ENCODE results near the gene OPCML. TPM values are rescaled to one million over a fixed set of nuclear protein-coding genes. Genes with fewer than 3 reads are reported as not detected.

OPCML gene
- total RNA-seq, 1 donor from 2014 or later = under 0.01 TPM

GRCh38 chr11:133239575-133239974, 292.7 kb downstream of the OPCML start:
- Histone ChIP-seq H3K4me1 (ENCODE audit: control insufficient read depth in 3 of 3, insufficient read depth in 3 of 3, low read length in 3 of 3) (no peaks in the 10 kb centered on the region), H3K36me3 (ENCODE audit: control insufficient read depth in 3 of 3, insufficient read depth in 3 of 3, low read length in 3 of 3) (no peaks in the 10 kb centered on the region), H3K27ac (ENCODE audit: low read depth, low read length) (no peak overlapping the region)

GRCh38 chr11:133238495-133238894, 293.8 kb downstream of the OPCML start:
- Histone ChIP-seq H3K9ac (ENCODE audit: low read depth in 1 of 3, low read length in 3 of 3) (no peak overlapping the region), H3K4me1 (ENCODE audit: control insufficient read depth in 3 of 3, insufficient read depth in 3 of 3, low read length in 3 of 3) (no peaks in the 10 kb centered on the region), H3K36me3 (ENCODE audit: control insufficient read depth in 3 of 3, insufficient read depth in 3 of 3, low read length in 3 of 3) (no peaks in the 10 kb centered on the region), H3K27me3 (ENCODE audit: control insufficient read depth in 3 of 3, insufficient read depth in 3 of 3, low read length in 3 of 3) (peaks cover 0 to 19% (median 9%) of the 10 kb centered on the region in 3 donors), H3K4me3 (ENCODE audit: low read length in 3 of 3) (no peak overlapping the region), H3K9me3 (ENCODE audit: control insufficient read depth in 3 of 3, low read length in 3 of 3) (no peaks in the 10 kb centered on the region), H3K27ac (ENCODE audit: low read depth, low read length) (no peak overlapping the region)

More at GRCh38 chr11:133239575-133239974, 292.7 kb downstream of the OPCML start:
- peaks cover 0 to 15% (median 10%) of the 10 kb centered on the region in 3 donors for H3K27me3 ChIP-seq (ENCODE audit: control insufficient read depth in 3 of 3, insufficient read depth in 3 of 3, low read length in 3 of 3)
- no peaks in the 10 kb centered on the region for H3K9me3 ChIP-seq (ENCODE audit: control insufficient read depth in 3 of 3, low read length in 3 of 3)
- H3K9ac ChIP-seq (ENCODE audit: low read depth in 1 of 3, low read length in 3 of 3) = no peak overlapping the region
- no peak overlapping the region for H3K4me3 ChIP-seq (ENCODE audit: low read length in 3 of 3)

- Histone ChIP-seq H3K27ac (ENCODE audit: low read depth, low read length) (no peak overlapping the region), H3K27me3 (ENCODE audit: control insufficient read depth in 3 of 3, insufficient read depth in 3 of 3, low read length in 3 of 3) (peaks cover 0 to 15% (median 9%) of the 10 kb centered on the region in 3 donors), H3K36me3 (ENCODE audit: control insufficient read depth in 3 of 3, insufficient read depth in 3 of 3, low read length in 3 of 3) (no peaks in the 10 kb centered on the region), H3K4me1 (ENCODE audit: control insufficient read depth in 3 of 3, insufficient read depth in 3 of 3, low read length in 3 of 3) (no peaks in the 10 kb centered on the region), H3K9me3 (ENCODE audit: control insufficient read depth in 3 of 3, low read length in 3 of 3) (no peaks in the 10 kb centered on the region), H3K4me3 (ENCODE audit: low read length in 3 of 3) (no peak overlapping the region), H3K9ac (ENCODE audit: low read depth in 1 of 3, low read length in 3 of 3) (no peak overlapping the region)
Measured at GRCh38 chr11:133238027-133238426, 294.3 kb downstream of the OPCML start.

GRCh38 chr11:133235381-133235780, 296.9 kb downstream of the OPCML start:
- Histone ChIP-seq H3K4me1 (ENCODE audit: control insufficient read depth in 3 of 3, insufficient read depth in 3 of 3, low read length in 3 of 3) (no peaks in the 10 kb centered on the region), H3K27ac (ENCODE audit: low read depth, low read length) (no peak overlapping the region), H3K27me3 (ENCODE audit: control insufficient read depth in 3 of 3, insufficient read depth in 3 of 3, low read length in 3 of 3) (peaks cover 0 to 14% (median 9%) of the 10 kb centered on the region in 3 donors), H3K4me3 (ENCODE audit: low read length in 3 of 3) (no peak overlapping the region), H3K9me3 (ENCODE audit: control insufficient read depth in 3 of 3, low read length in 3 of 3) (no peaks in the 10 kb centered on the region), H3K9ac (ENCODE audit: low read depth in 1 of 3, low read length in 3 of 3) (no peak overlapping the region), H3K36me3 (ENCODE audit: control insufficient read depth in 3 of 3, insufficient read depth in 3 of 3, low read length in 3 of 3) (no peaks in the 10 kb centered on the region)

- peaks cover 0 to 14% (median 9%) of the 10 kb centered on the region in 3 donors for H3K27me3 ChIP-seq (ENCODE audit: control insufficient read depth in 3 of 3, insufficient read depth in 3 of 3, low read length in 3 of 3)
- no peak overlapping the region for H3K9ac ChIP-seq (ENCODE audit: low read depth in 1 of 3, low read length in 3 of 3)
- no peaks in the 10 kb centered on the region for H3K9me3 ChIP-seq (ENCODE audit: control insufficient read depth in 3 of 3, low read length in 3 of 3)
- no peak overlapping the region for H3K4me3 ChIP-seq (ENCODE audit: low read length in 3 of 3)
- no peaks in the 10 kb centered on the region for H3K36me3 ChIP-seq (ENCODE audit: control insufficient read depth in 3 of 3, insufficient read depth in 3 of 3, low read length in 3 of 3)
- H3K27ac ChIP-seq (ENCODE audit: low read depth, low read length) = no peak overlapping the region
- H3K4me1 ChIP-seq (ENCODE audit: control insufficient read depth in 3 of 3, insufficient read depth in 3 of 3, low read length in 3 of 3) = no peaks in the 10 kb centered on the region
Measured at GRCh38 chr11:133234883-133235282, 297.4 kb downstream of the OPCML start.

- Histone ChIP-seq H3K27me3 (ENCODE audit: control insufficient read depth in 3 of 3, insufficient read depth in 3 of 3, low read length in 3 of 3) (peaks cover 0 to 9% (median 7%) of the 10 kb centered on the region in 3 donors), H3K9ac (ENCODE audit: low read depth in 1 of 3, low read length in 3 of 3) (no peak overlapping the region), H3K4me1 (ENCODE audit: control insufficient read depth in 3 of 3, insufficient read depth in 3 of 3, low read length in 3 of 3) (peaks cover 0 to 5% (median 5%) of the 10 kb centered on the region in 3 donors)
Measured at GRCh38 chr11:133232665-133233064, 299.6 kb downstream of the OPCML start.

GRCh38 chr11:133230431-133230830, 301.9 kb downstream of the OPCML start:
- Histone ChIP-seq H3K36me3 (ENCODE audit: control insufficient read depth in 3 of 3, insufficient read depth in 3 of 3, low read length in 3 of 3) (no peaks in the 10 kb centered on the region), H3K27me3 (ENCODE audit: control insufficient read depth in 3 of 3, insufficient read depth in 3 of 3, low read length in 3 of 3) (peaks cover 0 to 7% (median 6%) of the 10 kb centered on the region in 3 donors), H3K9ac (ENCODE audit: low read depth in 1 of 3, low read length in 3 of 3) (no peak overlapping the region), H3K4me3 (ENCODE audit: low read length in 3 of 3) (no peak overlapping the region), H3K9me3 (ENCODE audit: control insufficient read depth in 3 of 3, low read length in 3 of 3) (no peaks in the 10 kb centered on the region), H3K27ac (ENCODE audit: low read depth, low read length) (no peak overlapping the region), H3K4me1 (ENCODE audit: control insufficient read depth in 3 of 3, insufficient read depth in 3 of 3, low read length in 3 of 3) (peaks cover 0 to 5% (median 5%) of the 10 kb centered on the region in 3 donors)

More at GRCh38 chr11:133232665-133233064, 299.6 kb downstream of the OPCML start:
- Histone ChIP-seq H3K27ac (ENCODE audit: low read depth, low read length) (no peak overlapping the region), H3K36me3 (ENCODE audit: control insufficient read depth in 3 of 3, insufficient read depth in 3 of 3, low read length in 3 of 3) (no peaks in the 10 kb centered on the region), H3K9me3 (ENCODE audit: control insufficient read depth in 3 of 3, low read length in 3 of 3) (no peaks in the 10 kb centered on the region), H3K4me3 (ENCODE audit: low read length in 3 of 3) (no peak overlapping the region)

GRCh38 chr11:133228471-133229329, 303.6 kb downstream of the OPCML start:
- Histone ChIP-seq H3K27me3 (ENCODE audit: control insufficient read depth in 3 of 3, insufficient read depth in 3 of 3, low read length in 3 of 3) (no peaks in the 10 kb centered on the region), H3K4me3 (ENCODE audit: low read length in 3 of 3) (peak overlapping the region; percentile 39 to 65 (median 55)), H3K27ac (ENCODE audit: low read depth, low read length) (no peak overlapping the region)

GRCh38 chr11:133227632-133228111, 304.6 kb downstream of the OPCML start:
- Histone ChIP-seq H3K4me1 (ENCODE audit: control insufficient read depth in 3 of 3, insufficient read depth in 3 of 3, low read length in 3 of 3) (peaks cover 0 to 5% (median 5%) of the 10 kb centered on the region in 3 donors), H3K27me3 (ENCODE audit: control insufficient read depth in 3 of 3, insufficient read depth in 3 of 3, low read length in 3 of 3) (no peaks in the 10 kb centered on the region), H3K36me3 (ENCODE audit: control insufficient read depth in 3 of 3, insufficient read depth in 3 of 3, low read length in 3 of 3) (no peaks in the 10 kb centered on the region), H3K27ac (ENCODE audit: low read depth, low read length) (no peak overlapping the region), H3K9ac (ENCODE audit: low read depth in 1 of 3, low read length in 3 of 3) (no peak overlapping the region), H3K9me3 (ENCODE audit: control insufficient read depth in 3 of 3, low read length in 3 of 3) (no peaks in the 10 kb centered on the region), H3K4me3 (ENCODE audit: low read length in 3 of 3) (no peak overlapping the region)

More at GRCh38 chr11:133228471-133229329, 303.6 kb downstream of the OPCML start:
- peak overlapping the region in 1 of 3 donors; percentile 25 for H3K9ac ChIP-seq (ENCODE audit: low read depth in 1 of 3, low read length in 3 of 3)
- no peaks in the 10 kb centered on the region for H3K36me3 ChIP-seq (ENCODE audit: control insufficient read depth in 3 of 3, insufficient read depth in 3 of 3, low read length in 3 of 3)
- H3K4me1 ChIP-seq (ENCODE audit: control insufficient read depth in 3 of 3, insufficient read depth in 3 of 3, low read length in 3 of 3) = peaks cover 0 to 5% (median 5%) of the 10 kb centered on the region in 3 donors
- H3K9me3 ChIP-seq (ENCODE audit: control insufficient read depth in 3 of 3, low read length in 3 of 3) = no peaks in the 10 kb centered on the region

- H3K4me3 ChIP-seq (ENCODE audit: low read length in 3 of 3) = no peak overlapping the region
- no peaks in the 10 kb centered on the region for H3K9me3 ChIP-seq (ENCODE audit: control insufficient read depth in 3 of 3, low read length in 3 of 3)
- H3K4me1 ChIP-seq (ENCODE audit: control insufficient read depth in 3 of 3, insufficient read depth in 3 of 3, low read length in 3 of 3) = peaks cover 0 to 5% (median 4%) of the 10 kb centered on the region in 3 donors
- no peak overlapping the region for H3K9ac ChIP-seq (ENCODE audit: low read depth in 1 of 3, low read length in 3 of 3)
- H3K36me3 ChIP-seq (ENCODE audit: control insufficient read depth in 3 of 3, insufficient read depth in 3 of 3, low read length in 3 of 3) = no peaks in the 10 kb centered on the region
- no peak overlapping the region for H3K27ac ChIP-seq (ENCODE audit: low read depth, low read length)
- H3K27me3 ChIP-seq (ENCODE audit: control insufficient read depth in 3 of 3, insufficient read depth in 3 of 3, low read length in 3 of 3) = no peaks in the 10 kb centered on the region
Measured at GRCh38 chr11:133224271-133224670, 308.0 kb downstream of the OPCML start.

All from skeletal muscle tissue (tissue), 4 donors.